ENCODE data around the gene DEFB123. TPM values are rescaled to one million over a fixed set of nuclear protein-coding genes. Genes with fewer than 3 reads are reported as not detected.

DEFB123 gene
- not detected for total RNA-seq

GRCh38 chr20:31440012-31440659, at the start of gene DEFB123:
TSS of gene DEFB123 (plus strand) at chr20:31440632. CDS start at chr20:31440699, 67 bp downstream.
- no peaks in the 10 kb centered on the region for H3K9me3 ChIP-seq
- no peak within 1 kb of the TSS for H3K4me3 ChIP-seq
- no peaks in the 10 kb centered on the region for H3K4me1 ChIP-seq
- no peak for TF ChIP-seq CTCF (IDR thresholded peaks at IDR 0.05)
- no peak for TF ChIP-seq POLR2A (IDR thresholded peaks at IDR 0.05)
- no peak for TF ChIP-seq POLR2AphosphoS5 (IDR thresholded peaks at IDR 0.05)
- peaks cover 0 to 4% of the 10 kb centered on the region in 2 donors for H3K27me3 ChIP-seq
- H3K36me3 ChIP-seq: no peaks in the 10 kb centered on the region
- intact Hi-C loops (cut with DNase I; ENCODE audit: low total_unique reads): no loop called here
- no peak for DNase-seq (ENCODE audit: low spot score in 2 of 2)
- no peak within 1 kb of the TSS for H3K27ac ChIP-seq

DNA sequence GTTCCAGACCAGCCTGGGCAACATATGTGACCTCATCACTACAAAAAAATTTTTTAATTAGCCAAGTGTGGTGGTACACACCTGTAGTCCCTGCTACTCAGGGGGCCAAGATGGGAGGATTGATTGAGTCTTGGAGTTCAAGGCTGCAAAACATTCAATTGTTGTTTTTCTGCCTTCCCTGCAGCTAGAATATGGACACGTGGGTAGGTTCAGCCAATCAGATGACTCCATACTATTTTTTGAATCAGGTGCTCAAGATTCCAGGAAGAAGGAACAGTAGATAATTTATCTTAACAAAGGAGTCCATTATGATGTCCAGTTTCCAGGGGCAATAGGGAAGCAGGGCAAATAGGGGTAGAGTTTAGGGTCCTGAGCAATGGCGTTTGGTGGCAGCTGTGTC, 47.6 kb upstream of the DEFB123 start:
- no peaks in the 10 kb centered on the region for H3K36me3 ChIP-seq
- intact Hi-C loops (cut with DNase I; ENCODE audit: low total_unique reads): no loop called here
- peaks cover 0 to 5% of the 10 kb centered on the region in 2 donors for H3K27me3 ChIP-seq
- no peak for DNase-seq (ENCODE audit: low spot score in 2 of 2)
- no peak for TF ChIP-seq CTCF (IDR thresholded peaks at IDR 0.05)
- TF ChIP-seq POLR2AphosphoS5 (IDR thresholded peaks at IDR 0.05): no peak
- TF ChIP-seq POLR2A (IDR thresholded peaks at IDR 0.05): no peak
- H3K4me1 ChIP-seq: no peaks in the 10 kb centered on the region
- H3K27ac ChIP-seq: no peak overlapping the region
- H3K4me3 ChIP-seq: no peak overlapping the region
- H3K9me3 ChIP-seq: no peaks in the 10 kb centered on the region

DNA sequence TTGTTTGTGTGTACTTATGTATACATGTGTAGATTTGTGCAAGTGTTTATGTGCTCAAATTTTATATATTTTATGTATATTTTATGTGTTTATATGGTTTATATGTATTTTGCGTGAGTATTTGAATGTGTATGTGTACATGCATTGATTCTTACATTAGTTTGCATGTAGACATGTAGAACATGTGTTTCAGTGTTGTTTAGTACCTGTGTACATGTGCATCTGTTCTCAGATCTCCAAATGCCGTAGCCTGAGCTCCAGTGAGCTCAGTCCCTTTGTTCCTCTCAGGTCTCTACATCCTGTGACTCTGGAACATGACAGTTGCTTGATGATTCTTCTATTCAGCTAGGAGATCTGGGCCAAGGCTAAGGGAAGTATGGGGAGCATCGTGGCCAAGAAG, 45.5 kb upstream of the DEFB123 start:
- intact Hi-C loops (cut with DNase I; ENCODE audit: low total_unique reads): no loop called here
- TF ChIP-seq POLR2A (IDR thresholded peaks at IDR 0.05) (no peak), POLR2AphosphoS5 (IDR thresholded peaks at IDR 0.05) (no peak), CTCF (IDR thresholded peaks at IDR 0.05) (no peak)
- no peak overlapping the region for H3K27ac ChIP-seq
- H3K36me3 ChIP-seq: no peaks in the 10 kb centered on the region
- H3K27me3 ChIP-seq: peaks cover 0 to 5% of the 10 kb centered on the region in 2 donors
- no peaks in the 10 kb centered on the region for H3K4me1 ChIP-seq
- no peak for DNase-seq (ENCODE audit: low spot score in 2 of 2)
- no peak overlapping the region for H3K4me3 ChIP-seq
- no peaks in the 10 kb centered on the region for H3K9me3 ChIP-seq

DNA sequence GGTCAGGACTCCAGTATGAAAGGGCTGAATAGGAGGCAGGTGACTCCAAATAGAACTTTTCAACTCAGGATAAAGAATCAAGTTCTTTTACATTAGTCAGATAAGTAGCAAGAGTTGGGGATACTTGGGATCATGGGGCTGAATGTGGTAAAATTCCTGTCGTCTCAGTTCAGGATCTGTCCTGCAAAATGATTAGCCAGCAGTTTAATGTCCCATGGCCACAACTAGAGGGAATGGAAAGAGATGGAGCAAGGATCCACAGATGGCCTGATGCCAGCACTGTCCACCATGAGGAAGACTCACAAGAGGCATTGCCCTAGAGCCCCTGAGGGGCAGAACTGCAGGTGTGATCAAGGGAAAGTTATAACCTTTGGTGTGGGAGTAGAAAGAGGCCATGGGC, 36.5 kb upstream of the DEFB123 start:
- no peak for DNase-seq (ENCODE audit: low spot score in 2 of 2)
- peaks cover 0 to 5% of the 10 kb centered on the region in 2 donors for H3K27me3 ChIP-seq
- no peak overlapping the region for H3K4me3 ChIP-seq
- no peak overlapping the region for H3K27ac ChIP-seq
- H3K9me3 ChIP-seq: no peaks in the 10 kb centered on the region
- H3K36me3 ChIP-seq: no peaks in the 10 kb centered on the region
- TF ChIP-seq POLR2AphosphoS5 (IDR thresholded peaks at IDR 0.05): no peak
- TF ChIP-seq CTCF (IDR thresholded peaks at IDR 0.05): no peak
- no peak for TF ChIP-seq POLR2A (IDR thresholded peaks at IDR 0.05)
- no peaks in the 10 kb centered on the region for H3K4me1 ChIP-seq
- intact Hi-C loops (cut with DNase I; ENCODE audit: low total_unique reads): no loop called here

DNA sequence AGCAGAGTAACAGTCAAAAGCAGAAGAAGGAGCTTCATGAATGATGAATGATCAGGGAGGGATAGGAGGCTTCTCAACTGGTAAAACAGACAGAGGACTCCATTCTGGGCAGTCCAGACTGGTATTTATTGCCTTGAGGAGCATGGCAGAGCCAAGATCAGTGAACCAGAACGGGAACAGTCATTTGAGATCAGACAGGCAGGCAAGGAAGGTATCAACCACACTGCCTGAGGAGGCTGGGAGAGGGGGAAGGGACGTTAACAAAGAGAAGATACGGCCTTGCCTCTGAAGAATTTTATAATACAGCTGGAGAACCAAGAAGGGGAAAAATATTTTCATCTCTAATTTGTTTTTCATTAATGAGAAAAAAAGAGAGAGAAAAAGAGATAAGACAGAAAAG, 34.3 kb upstream of the DEFB123 start, which contains the start of gene DEFB121:
DEFB121 (minus strand) TSS at position 101 of the 400 bp plus-strand sequence; CDS start at position 38, 63 bp downstream.
- TF ChIP-seq POLR2AphosphoS5 (IDR thresholded peaks at IDR 0.05): no peak
- TF ChIP-seq CTCF (IDR thresholded peaks at IDR 0.05): no peak
- no peak for TF ChIP-seq POLR2A (IDR thresholded peaks at IDR 0.05)

More for the DNA sequence above, 34.3 kb upstream of the DEFB123 start, which contains the start of gene DEFB121:
- Histone ChIP-seq H3K27ac (no peak within 1 kb of the TSS), H3K4me1 (no peaks in the 10 kb centered on the region), H3K9me3 (no peaks in the 10 kb centered on the region), H3K27me3 (peaks cover 0 to 5% of the 10 kb centered on the region in 2 donors), H3K36me3 (no peaks in the 10 kb centered on the region), H3K4me3 (no peak within 1 kb of the TSS)
- intact Hi-C loops (cut with DNase I; ENCODE audit: low total_unique reads): no loop called here
- no peak for DNase-seq (ENCODE audit: low spot score in 2 of 2)
